Esophagus squamous epithelium (tissue), 5 donors: ENCODE results near the gene CEP164. TPM values are rescaled to one million over a fixed set of nuclear protein-coding genes. Genes with fewer than 3 reads are reported as not detected.
A peak's percentile ranks its signal among the peaks of the same experiment; 100 is the strongest.

Experiments used
- DNase-seq: peaks from one replicate; lab custom pipeline; 2025; lab: John Stamatoyannopoulos, UW
- H3K27ac ChIP-seq, 4 donors: fragments of 200-600 bp; sonication (generic); one replicate each; pipeline ENCODE4 v1.5.1; 2016 to 2019; ENCODE audit warnings: mild to moderate bottlenecking in 1 of 4
- H3K27me3 ChIP-seq, 4 donors: fragments of 200-600 bp; sonication (generic); 1 replicate in 3 of 4; 2 replicates in 1 of 4; pipeline versions ENCODE4 v1.5.1 to v1.6.0; 2017 to 2021; ENCODE audit warnings: antibody characterized with exemption in 1 of 4
- H3K36me3 ChIP-seq, 3 donors: fragments of 200-600 bp; sonication (generic); one replicate each; pipeline ENCODE4 v1.5.1; 2016 to 2019
- H3K4me1 ChIP-seq, 3 donors: fragments of 200-600 bp; sonication (generic); one replicate each; pipeline ENCODE4 v1.5.1; 2017 to 2019
- H3K4me3 ChIP-seq, 4 donors: fragments of 200-600 bp; sonication (generic); 1 replicate in 3 of 4; 2 replicates in 1 of 4; pipeline ENCODE4 v1.5.1; 2016 to 2019; ENCODE audit warnings: mild to moderate bottlenecking in 2 of 4, moderate library complexity in 1 of 4
- H3K9me3 ChIP-seq, 3 donors: fragments of 200-600 bp; sonication (generic); one replicate each; pipeline ENCODE4 v1.5.1; 2016 to 2019
- CTCF ChIP-seq, 6 experiments: fragments of 450-650 bp in 4 of 6; fragments of 200-600 bp in 2 of 6; sonication (generic) in 2 of 6; IDR thresholded peaks; one replicate each; pipeline ENCODE4 v1.5.1; 2016 to 2019; ENCODE audit warnings: antibody characterized with exemption in 6 of 6, mild to moderate bottlenecking in 4 of 6, moderate library complexity in 4 of 6
- POLR2A ChIP-seq, 4 donors: fragments of 450-650 bp; IDR thresholded peaks; one replicate each; pipeline ENCODE4 v1.6.1; 2017; ENCODE audit warnings: antibody characterized with exemption in 4 of 4, mild to moderate bottlenecking in 4 of 4, moderate library complexity in 3 of 4
- WGBS, 2 donors: methylation state at CpG; one replicate each; pipeline ENCODE4 v1.1.5; 2018; 5-methylcytosine and 5-hydroxymethylcytosine counted together
- intact Hi-C: fragments of 100-400 bp; cut with DNase I; formaldehyde crosslinking; loops from one replicate; pipeline ENCODE4 v1.15.0; 2022
- total RNA-seq, 4 donors: library from RNA; depleted of rRNA; stranded (reverse); fragments of >200 nt; gene quantifications; one replicate each; pipeline ENCODE4 v1.1.0, GENCODE V29; 2016
- donor health status: DM: yes; HTN: yes; CAD: no.

The CEP164 gene
- total RNA-seq, 4 donors from 2014 or later, result 7.3 to 20.0 (median 13.0) TPM

GRCh38 chr11:117426297-117426685 is 98.6 kb downstream of the CEP164 start:
- intact Hi-C loops, result loop anchor here (10.0 kb wide), 2 partner anchors 199 to 389 kb away; no protein-coding TSS in a partner anchor
- no peaks in the 10 kb centered on the region for H3K36me3 ChIP-seq
- H3K9me3 ChIP-seq, result no peaks in the 10 kb centered on the region
- H3K27me3 ChIP-seq, result peaks cover 0 to 23% (median 0%) of the 10 kb centered on the region in 4 donors
- TF ChIP-seq POLR2A (IDR thresholded peaks at IDR 0.05), result no peak
- TF ChIP-seq CTCF (IDR thresholded peaks at IDR 0.05), result peak; percentile 57 to 96 (median 86)
- no peak overlapping the region for H3K27ac ChIP-seq
- DNase-seq, result no peak
- peak overlapping the region in 1 of 4 donors; percentile 32 for H3K4me3 ChIP-seq
- peaks cover 0 to 9% (median 0%) of the 10 kb centered on the region in 3 donors for H3K4me1 ChIP-seq
- WGBS, 2 donors, result 0 to 13% methylated on average over 2 to 3 of the region's 17 CpGs

GRCh38 chr11:117426941-117427340 is 99.3 kb downstream of the CEP164 start:
- Histone ChIP-seq H3K4me3 (no peak overlapping the region), H3K27me3 (peaks cover 0 to 21% (median 0%) of the 10 kb centered on the region in 4 donors), H3K9me3 (no peaks in the 10 kb centered on the region), H3K27ac (no peak overlapping the region), H3K4me1 (peaks cover 0 to 9% (median 0%) of the 10 kb centered on the region in 3 donors), H3K36me3 (no peaks in the 10 kb centered on the region)
- 75 to 82% methylated on average over 7 of the region's 7 CpGs for WGBS, 2 donors
- DNase-seq, result no peak
- intact Hi-C loops, result loop anchor here (10.0 kb wide), 2 partner anchors 198 to 388 kb away; no protein-coding TSS in a partner anchor
- no peak for TF ChIP-seq CTCF (IDR thresholded peaks at IDR 0.05)
- no peak for TF ChIP-seq POLR2A (IDR thresholded peaks at IDR 0.05)

- intact Hi-C loops, result loop anchor here (10.0 kb wide), 2 partner anchors 197 to 387 kb away; no protein-coding TSS in a partner anchor
- 72 to 78% methylated on average over 4 to 7 of the region's 11 CpGs for WGBS, 2 donors
- peaks cover 0 to 9% (median 0%) of the 10 kb centered on the region in 3 donors for H3K4me1 ChIP-seq
- no peak overlapping the region for H3K27ac ChIP-seq
- H3K9me3 ChIP-seq, result no peaks in the 10 kb centered on the region
- TF ChIP-seq CTCF (IDR thresholded peaks at IDR 0.05), result no peak
- no peak overlapping the region for H3K4me3 ChIP-seq
- DNase-seq, result no peak
- H3K27me3 ChIP-seq, result peaks cover 0 to 21% (median 0%) of the 10 kb centered on the region in 4 donors
- no peaks in the 10 kb centered on the region for H3K36me3 ChIP-seq
Measured at GRCh38 chr11:117427356-117427874, 99.8 kb downstream of the CEP164 start.

GRCh38 chr11:117428186-117428855 is 100.7 kb downstream of the CEP164 start:
- DNase-seq, result no peak
- Histone ChIP-seq H3K4me3 (no peak overlapping the region), H3K27me3 (peaks cover 0 to 21% (median 0%) of the 10 kb centered on the region in 4 donors), H3K36me3 (no peaks in the 10 kb centered on the region), H3K4me1 (peaks cover 0 to 9% (median 0%) of the 10 kb centered on the region in 3 donors), H3K9me3 (no peaks in the 10 kb centered on the region), H3K27ac (no peak overlapping the region)
- intact Hi-C loops, result loop anchor here (10.0 kb wide), 2 partner anchors 196 to 386 kb away; no protein-coding TSS in a partner anchor
- no peak for TF ChIP-seq POLR2A (IDR thresholded peaks at IDR 0.05)
- no peak for TF ChIP-seq CTCF (IDR thresholded peaks at IDR 0.05)
- 86 to 87% methylated on average over 12 to 13 of the region's 32 CpGs for WGBS, 2 donors

GRCh38 chr11:117428856-117429229 is 101.2 kb downstream of the CEP164 start:
- TF ChIP-seq POLR2A (IDR thresholded peaks at IDR 0.05) (no peak), CTCF (IDR thresholded peaks at IDR 0.05) (no peak)
- WGBS, 2 donors, result 75 to 84% methylated on average over 6 of the region's 7 CpGs
- intact Hi-C loops, result loop anchor here (10.0 kb wide), 2 partner anchors 196 to 386 kb away; no protein-coding TSS in a partner anchor
- Histone ChIP-seq H3K36me3 (no peaks in the 10 kb centered on the region), H3K27ac (no peak overlapping the region), H3K27me3 (peaks cover 0 to 21% (median 0%) of the 10 kb centered on the region in 4 donors), H3K4me3 (no peak overlapping the region), H3K9me3 (no peaks in the 10 kb centered on the region), H3K4me1 (peaks cover 0 to 9% (median 0%) of the 10 kb centered on the region in 3 donors)
- no peak for DNase-seq
